Stomach (tissue), 4 donors: ENCODE results near the gene INTS1.

Experiments
- CTCF ChIP-seq, 7 experiments: fragments of 450-650 bp in 4 of 7; fragments of 200-600 bp in 3 of 7; sonication (generic) in 3 of 7; IDR thresholded peaks; one replicate each; pipeline ENCODE4 v1.5.1; 2016 to 2019; ENCODE audit warnings: antibody characterized with exemption in 7 of 7, control low read depth in 2 of 7, mild to moderate bottlenecking in 1 of 7
- POLR2A ChIP-seq, 4 donors: fragments of 450-650 bp; IDR thresholded peaks; one replicate each; pipeline ENCODE4 v1.6.1; 2016; ENCODE audit warnings: antibody characterized with exemption in 4 of 4, control low read depth in 2 of 4, mild to moderate bottlenecking in 1 of 4, moderate library complexity in 1 of 4

GRCh38 chr7:1449501-1449900 lies 54.7 kb downstream of the INTS1 start:
- TF ChIP-seq POLR2A (IDR thresholded peaks at IDR 0.05) (no peak), CTCF (IDR thresholded peaks at IDR 0.05) (no peak)
